GM13977 (cell line): ENCODE measurements around the gene STAT3.

Experiments used
- DNase-seq: peaks from one replicate; pipeline ENCODE4 v3.0.0; 2012; ENCODE audit warnings: low spot score
- CTCF ChIP-seq: IDR thresholded peaks from 2 replicates; pipeline ENCODE4 v1.5.1; 2012; ENCODE audit warnings: mild to moderate bottlenecking, control low read depth; ENCODE audit not compliant: insufficient read depth; ENCODE audit errors: extremely low read depth, missing control alignments
- in situ Hi-C: fragments of 300-500 bp; cut with MboI; formaldehyde crosslinking; loops from one replicate; pipeline ENCODE4 v1.12.0; 2022; ENCODE audit warnings: low sequenced_read_pairs, low pct_unique_long_range_greater_than_20kb, mixed read lengths, inconsistent platforms; ENCODE audit not compliant: unreplicated experiment

The STAT3 gene

DNA sequence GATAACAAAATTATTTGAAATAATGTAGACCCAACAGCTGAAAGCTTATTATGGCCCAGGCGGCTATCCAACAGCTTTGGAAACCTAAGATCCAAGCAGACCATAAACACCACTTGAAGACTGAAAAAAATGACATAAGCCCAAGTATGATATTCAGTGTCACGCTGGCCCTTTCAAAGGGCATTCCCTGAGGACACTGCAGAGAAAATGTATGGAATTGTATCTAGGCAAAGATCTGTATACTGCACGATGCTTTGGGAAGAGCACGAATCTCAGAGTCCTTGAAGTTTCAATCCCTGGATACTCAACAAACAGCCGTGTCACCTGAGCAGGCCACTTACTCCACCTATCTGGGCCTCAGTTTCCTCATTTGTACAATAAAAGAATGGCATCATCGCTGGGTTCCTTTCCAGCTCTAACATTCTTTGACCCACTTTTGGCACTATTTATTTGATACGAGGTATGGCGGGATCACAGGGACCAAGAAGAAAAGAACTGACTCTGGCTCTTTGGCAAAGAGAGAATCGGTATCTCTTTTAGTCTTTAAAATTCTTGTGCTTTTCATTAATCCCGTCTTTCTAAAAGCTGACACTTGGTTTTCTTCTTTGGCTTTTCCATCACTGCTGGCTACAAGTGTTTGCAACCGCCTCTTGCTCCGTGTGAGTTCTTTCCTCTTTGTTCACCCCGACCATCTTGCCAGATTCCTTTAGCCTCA lies 113.3 kb downstream of the STAT3 start:
- in situ Hi-C loops = no loop called here
- DNase-seq = no peak
- no peak for TF ChIP-seq CTCF

- in situ Hi-C loops = no loop called here
- no peak for TF ChIP-seq CTCF
- DNase-seq = no peak
Observed at GRCh38 chr17:42274253-42274542, 114.0 kb downstream of the STAT3 start.

DNA sequence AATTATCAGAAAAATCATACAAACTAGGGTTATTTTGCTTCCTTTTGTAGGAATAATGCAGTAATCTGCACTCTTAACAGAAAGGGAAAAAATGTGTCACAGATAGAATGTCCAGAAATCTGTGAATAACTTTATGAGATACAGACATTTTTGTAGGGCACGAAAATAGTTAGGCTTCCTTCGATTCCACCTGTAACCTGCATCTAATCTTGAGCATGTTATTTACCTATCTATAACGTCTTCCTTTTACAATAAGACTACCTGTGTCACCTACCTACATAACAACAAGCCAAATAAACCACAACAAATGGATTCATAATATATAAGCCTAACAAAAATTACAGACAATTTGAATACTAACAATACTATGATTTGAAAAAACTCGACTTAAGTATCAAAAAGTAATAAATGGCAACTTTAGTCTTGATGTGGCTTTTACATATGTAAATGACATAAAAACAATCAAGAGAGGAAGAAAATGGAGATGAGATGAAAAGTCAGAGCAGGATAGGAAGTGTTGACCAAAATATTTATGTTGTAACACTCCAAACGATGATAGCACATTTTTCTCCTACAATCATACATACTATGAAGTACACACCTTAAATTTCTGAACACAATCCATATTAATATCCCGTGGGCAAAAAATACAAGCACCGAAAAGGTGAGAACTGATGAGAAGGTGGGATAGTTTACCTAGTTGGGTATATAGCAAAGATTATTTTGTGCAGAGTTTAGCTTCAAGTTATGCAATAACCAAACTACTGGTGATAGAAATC lies 114.6 kb downstream of the STAT3 start:
- in situ Hi-C loops = no loop called here

GRCh38 chr17:42272162-42272907 lies 115.9 kb downstream of the STAT3 start:
- DNase-seq = no peak
- no peak for TF ChIP-seq CTCF
- in situ Hi-C loops = no loop called here

More for the DNA sequence above, 114.6 kb downstream of the STAT3 start:
- no peak for DNase-seq
- TF ChIP-seq CTCF = no peak

GRCh38 chr17:42271779-42272035 lies 116.5 kb downstream of the STAT3 start:
- in situ Hi-C loops = no loop called here
- no peak for TF ChIP-seq CTCF
- no peak for DNase-seq

DNA sequence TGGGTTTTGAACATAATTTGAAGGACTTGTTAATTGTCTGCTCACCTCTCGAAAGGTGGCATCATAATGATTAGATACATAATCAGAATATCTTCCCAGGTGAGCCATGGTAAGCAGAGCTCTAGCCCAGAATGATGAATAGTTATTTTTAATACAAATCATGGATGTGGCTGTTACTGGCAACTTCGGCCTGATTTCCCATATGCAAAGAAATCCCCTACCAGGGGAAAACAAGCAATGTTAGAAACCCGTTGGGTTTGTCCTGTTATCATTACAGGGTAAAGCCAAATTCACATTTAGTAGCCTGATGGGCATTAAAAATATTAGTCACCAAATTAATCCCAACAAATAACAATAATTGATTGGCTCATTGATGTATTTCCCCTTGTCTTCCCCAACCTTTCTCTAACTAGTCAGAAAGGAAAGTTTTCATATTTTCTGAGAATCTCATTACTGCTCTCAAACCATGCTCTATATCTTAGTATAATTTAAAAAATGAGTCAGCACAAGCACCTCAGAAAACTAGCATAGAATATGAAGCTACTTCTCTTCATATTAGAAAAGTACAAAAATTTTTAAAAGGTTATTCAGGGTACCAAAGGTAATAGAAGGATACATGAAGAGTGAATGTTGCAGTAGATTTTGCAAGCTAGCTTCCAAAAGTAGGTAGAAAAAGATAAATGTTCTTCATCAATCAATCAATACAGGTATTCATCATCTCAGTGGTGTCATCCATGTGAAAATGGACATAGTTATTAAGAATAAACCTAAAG lies 117.0 kb downstream of the STAT3 start:
- no peak for DNase-seq
- in situ Hi-C loops = no loop called here
- TF ChIP-seq CTCF = no peak
